Transverse colon (tissue), 4 donors: ENCODE data around the gene GLRX3. TPM values are rescaled to one million over a fixed set of nuclear protein-coding genes. Genes with fewer than 3 reads are reported as not detected.

Source experiments
- DNase-seq: peaks from one replicate; pipeline ENCODE4 v3.0.0-alpha.2; 2019
- H3K27ac ChIP-seq, 4 donors: fragments of 200-600 bp; sonication (generic); 2 replicates each; pipeline ENCODE4 v1.5.1; 2016 to 2018; ENCODE audit warnings: inconsistent platforms in 4 of 4
- H3K27me3 ChIP-seq: fragments of 200-600 bp; sonication (generic); 2 replicates; pipeline ENCODE4 v1.5.1; 2017; ENCODE audit warnings: inconsistent platforms
- H3K36me3 ChIP-seq, 4 donors: fragments of 200-600 bp; sonication (generic); 2 replicates each; pipeline ENCODE4 v1.5.1; 2017 to 2019; ENCODE audit warnings: inconsistent platforms in 4 of 4
- H3K4me1 ChIP-seq, 4 donors: fragments of 200-600 bp; sonication (generic); 2 replicates each; pipeline ENCODE4 v1.5.1; 2017 to 2020; ENCODE audit warnings: inconsistent platforms in 4 of 4
- H3K4me3 ChIP-seq, 4 donors: fragments of 200-600 bp; sonication (generic); 1 replicate in 1 of 4; 2 replicates in 3 of 4; pipeline versions ENCODE4 v1.5.1 to v1.6.1; 2017 to 2019; ENCODE audit warnings: inconsistent platforms in 4 of 4
- H3K9me3 ChIP-seq, 2 donors: fragments of 200-600 bp; sonication (generic); 2 replicates each; pipeline ENCODE4 v1.5.1; 2017 to 2019; ENCODE audit warnings: inconsistent platforms in 2 of 2
- CTCF ChIP-seq, 5 experiments: fragments of 200-600 bp in 3 of 5; fragments of 450-650 bp in 2 of 5; sonication (generic) in 3 of 5; IDR thresholded peaks; 1 replicate in 2 of 5; 2 replicates in 3 of 5; pipeline ENCODE4 v1.5.1; 2016 to 2017; ENCODE audit warnings: antibody characterized with exemption in 5 of 5, inconsistent platforms in 3 of 5, mild to moderate bottlenecking in 2 of 5, moderate library complexity in 1 of 5
- EP300 ChIP-seq: sonication (generic); formaldehyde crosslinking; IDR thresholded peaks from one replicate; pipeline ENCODE4 v1.6.1; 2017; ENCODE audit warnings: antibody characterized with exemption, low read depth
- POLR2A ChIP-seq: fragments of 450-650 bp; IDR thresholded peaks from one replicate; pipeline ENCODE4 v1.6.1; 2016; ENCODE audit warnings: antibody characterized with exemption, mild to moderate bottlenecking, moderate library complexity
- POLR2AphosphoS5 ChIP-seq, 3 donors: sonication (generic); formaldehyde crosslinking; IDR thresholded peaks; one replicate each; pipeline ENCODE4 v1.6.1; 2016; ENCODE audit warnings: antibody characterized with exemption in 3 of 3
- WGBS, 2 donors: methylation state at CpG; one replicate each; pipeline ENCODE4 v1.1.5; 2018; ENCODE audit warnings: low coverage in 1 of 2; 5-methylcytosine and 5-hydroxymethylcytosine counted together
- in situ Hi-C, 4 donors: fragments of 200-750 bp; cut with MboI; loops; one replicate each; pipeline versions ENCODE4 v1.15.0 to v1.15.1; 2017; ENCODE audit warnings: low sequenced_read_pairs in 3 of 4, low pct_ligation_motif_present in 1 of 4, low pct_unique_long_range_greater_than_20kb in 1 of 4
- intact Hi-C: fragments of 100-400 bp; cut with DNase I; formaldehyde crosslinking; loops from one replicate; pipeline ENCODE4 v1.15.1; 2023; ENCODE audit warnings: low total_unique reads
- total RNA-seq, 4 donors: library from RNA; depleted of rRNA; stranded (reverse); fragments of >200 nt; gene quantifications; one replicate each; pipeline ENCODE4 v1.1.0, GENCODE V29; 2016

The GLRX3 gene
- total RNA-seq, 4 donors from 2014 or later: 32.7 to 38.2 (median 34.3) TPM

GRCh38 chr10:130140425-130140824 is 4.2 kb downstream of the GLRX3 start:
- intact Hi-C loops: no loop called here
- Histone ChIP-seq H3K27me3 (no peaks in the 10 kb centered on the region), H3K4me1 (peaks cover 21 to 56% (median 24%) of the 10 kb centered on the region in 4 donors), H3K4me3 (no peak overlapping the region), H3K27ac (no peak overlapping the region), H3K36me3 (no peaks in the 10 kb centered on the region), H3K9me3 (no peaks in the 10 kb centered on the region)
- in situ Hi-C loops: no loop called here
- whole genome bisulfite sequencing, 2 donors: 76 to 79% methylated on average over 1 of the region's 1 CpG
- DNase-seq: no peak
- no peak for TF ChIP-seq POLR2AphosphoS5 (IDR thresholded peaks at IDR 0.05)
- no peak for TF ChIP-seq CTCF (IDR thresholded peaks at IDR 0.05)
- no peak for TF ChIP-seq POLR2A
- TF ChIP-seq EP300: no peak

- intact Hi-C loops: no loop called here
- no peaks in the 10 kb centered on the region for H3K27me3 ChIP-seq
- in situ Hi-C loops: no loop called here
- no peak overlapping the region for H3K4me3 ChIP-seq
- no peak overlapping the region for H3K27ac ChIP-seq
- WGBS, 2 donors: 77 to 80% methylated on average over 4 of the region's 4 CpGs
- no peak for TF ChIP-seq EP300
- TF ChIP-seq POLR2A: no peak
- TF ChIP-seq CTCF (IDR thresholded peaks at IDR 0.05): no peak
- TF ChIP-seq POLR2AphosphoS5 (IDR thresholded peaks at IDR 0.05): no peak
- DNase-seq: no peak
- no peaks in the 10 kb centered on the region for H3K9me3 ChIP-seq
- H3K36me3 ChIP-seq: no peaks in the 10 kb centered on the region
- peaks cover 17 to 50% (median 20%) of the 10 kb centered on the region in 4 donors for H3K4me1 ChIP-seq
Observed at GRCh38 chr10:130141038-130141437, 4.8 kb downstream of the GLRX3 start.

- WGBS, 2 donors: 48% methylated on average over 1 of the region's 1 CpG; no CpG with 5 or more reads in 1 of the 2 donors
- in situ Hi-C loops (no loop called here), intact Hi-C loops (no loop called here)
- Histone ChIP-seq H3K4me1 (peaks cover 17 to 50% (median 20%) of the 10 kb centered on the region in 4 donors), H3K27me3 (no peaks in the 10 kb centered on the region), H3K4me3 (no peak overlapping the region), H3K36me3 (peaks cover 0 to 2% (median 0%) of the 10 kb centered on the region in 4 donors), H3K9me3 (no peaks in the 10 kb centered on the region), H3K27ac (no peak overlapping the region)
- DNase-seq: no peak
- TF ChIP-seq POLR2AphosphoS5 (IDR thresholded peaks at IDR 0.05) (no peak), CTCF (IDR thresholded peaks at IDR 0.05) (no peak), EP300 (no peak), POLR2A (no peak)
Observed at GRCh38 chr10:130141460-130141859, 5.3 kb downstream of the GLRX3 start.

- Histone ChIP-seq H3K4me1 (peaks cover 17 to 50% (median 20%) of the 10 kb centered on the region in 4 donors), H3K27me3 (no peaks in the 10 kb centered on the region), H3K9me3 (no peaks in the 10 kb centered on the region), H3K36me3 (peaks cover 0 to 5% (median 0%) of the 10 kb centered on the region in 4 donors), H3K27ac (no peak overlapping the region), H3K4me3 (no peak overlapping the region)
- 42% methylated on average over 2 of the region's 2 CpGs; no CpG with 5 or more reads in 1 of the 2 donors for WGBS, 2 donors
- DNase-seq: no peak
- intact Hi-C loops: no loop called here
- no peak for TF ChIP-seq EP300
- no peak for TF ChIP-seq CTCF (IDR thresholded peaks at IDR 0.05)
- no peak for TF ChIP-seq POLR2A
- TF ChIP-seq POLR2AphosphoS5 (IDR thresholded peaks at IDR 0.05): no peak
- in situ Hi-C loops: no loop called here
Observed at GRCh38 chr10:130141878-130142277, 5.7 kb downstream of the GLRX3 start.
